Peyer's patch (tissue), 4 donors: ENCODE results near the gene NOXO1. TPM values are rescaled to one million over a fixed set of nuclear protein-coding genes. Genes with fewer than 3 reads are reported as not detected.
A peak's percentile ranks its signal among the peaks of the same experiment; 100 is the strongest.

ENCODE experiments used
- DNase-seq, 3 donors: peaks; one replicate each; pipeline ENCODE4 v3.0.0-alpha.2; 2017 to 2019
- H3K27ac ChIP-seq, 4 donors: fragments of 200-600 bp; sonication (generic); one replicate each; pipeline ENCODE4 v1.5.1; 2016 to 2019
- H3K27me3 ChIP-seq, 2 donors: fragments of 200-600 bp; sonication (generic); one replicate each; pipeline ENCODE4 v1.5.1; 2019
- H3K36me3 ChIP-seq, 3 donors: fragments of 200-600 bp; sonication (generic); one replicate each; pipeline ENCODE4 v1.5.1; 2016 to 2019
- H3K4me1 ChIP-seq, 4 donors: fragments of 200-600 bp; sonication (generic); one replicate each; pipeline ENCODE4 v1.5.1; 2016 to 2019
- H3K4me3 ChIP-seq, 4 donors: fragments of 200-600 bp; sonication (generic); 1 replicate in 3 of 4; 2 replicates in 1 of 4; pipeline ENCODE4 v1.5.1; 2016 to 2019; ENCODE audit warnings: mild to moderate bottlenecking in 1 of 4
- H3K9me3 ChIP-seq, 4 donors: fragments of 200-600 bp; sonication (generic); one replicate each; pipeline ENCODE4 v1.5.1; 2016 to 2019; ENCODE audit warnings: mild to moderate bottlenecking in 1 of 4
- CTCF ChIP-seq, 6 experiments: fragments of 450-650 bp in 4 of 6; fragments of 200-600 bp in 2 of 6; sonication (generic) in 1 of 6; IDR thresholded peaks; one replicate each; pipeline ENCODE4 v1.5.1; 2017 to 2019; ENCODE audit warnings: antibody characterized with exemption in 6 of 6, mild to moderate bottlenecking in 3 of 6, moderate library complexity in 1 of 6
- POLR2A ChIP-seq, 2 donors: fragments of 450-650 bp; IDR thresholded peaks; one replicate each; pipeline ENCODE4 v1.5.1; 2017; ENCODE audit warnings: antibody characterized with exemption in 2 of 2, mild to moderate bottlenecking in 2 of 2, moderate library complexity in 2 of 2
- total RNA-seq, 4 donors: library from RNA; depleted of rRNA; stranded (reverse); fragments of >200 nt; gene quantifications; one replicate each; pipeline ENCODE4 v1.1.0, GENCODE V29; 2016

Gene NOXO1
- total RNA-seq, 4 donors from 2014 or later: 8.6 to 23.1 (median 11.3) TPM

- Histone ChIP-seq H3K9me3 (no peaks in the 10 kb centered on the region), H3K4me1 (peaks cover 4 to 27% (median 10%) of the 10 kb centered on the region in 4 donors), H3K4me3 (no peak overlapping the region), H3K36me3 (peaks cover 0 to 32% (median 0%) of the 10 kb centered on the region in 3 donors), H3K27ac (no peak overlapping the region), H3K27me3 (no peaks in the 10 kb centered on the region)
- TF ChIP-seq POLR2A (IDR thresholded peaks at IDR 0.05) (no peak), CTCF (IDR thresholded peaks at IDR 0.05) (no peak)
- DNase-seq: no peak
Measured at GRCh38 chr16:1936945-1937479, 44.3 kb downstream of the NOXO1 start.

- no peak for TF ChIP-seq POLR2A (IDR thresholded peaks at IDR 0.05)
- TF ChIP-seq CTCF (IDR thresholded peaks at IDR 0.05): no peak
- Histone ChIP-seq H3K9me3 (no peaks in the 10 kb centered on the region), H3K4me3 (no peak overlapping the region), H3K4me1 (peaks cover 0 to 14% (median 5%) of the 10 kb centered on the region in 4 donors), H3K36me3 (peaks cover 0 to 7% (median 0%) of the 10 kb centered on the region in 3 donors), H3K27me3 (no peaks in the 10 kb centered on the region), H3K27ac (no peak overlapping the region)
- peak in 1 of 3 donors; percentile 47 for DNase-seq
Measured at GRCh38 chr16:1933097-1933661, 48.1 kb downstream of the NOXO1 start.

- no peak overlapping the region for H3K27ac ChIP-seq
- peak in 2 of 3 donors; percentile 62 to 67 for DNase-seq
- no peaks in the 10 kb centered on the region for H3K9me3 ChIP-seq
- no peak overlapping the region for H3K4me3 ChIP-seq
- no peaks in the 10 kb centered on the region for H3K27me3 ChIP-seq
- peaks cover 0 to 14% (median 5%) of the 10 kb centered on the region in 4 donors for H3K4me1 ChIP-seq
- H3K36me3 ChIP-seq: no peaks in the 10 kb centered on the region
- TF ChIP-seq POLR2A (IDR thresholded peaks at IDR 0.05) (no peak), CTCF (IDR thresholded peaks at IDR 0.05) (peak in 3 of 6 experiments; percentile 47 to 60 (median 51))
Measured at GRCh38 chr16:1932050-1933028, 48.9 kb downstream of the NOXO1 start.

DNA sequence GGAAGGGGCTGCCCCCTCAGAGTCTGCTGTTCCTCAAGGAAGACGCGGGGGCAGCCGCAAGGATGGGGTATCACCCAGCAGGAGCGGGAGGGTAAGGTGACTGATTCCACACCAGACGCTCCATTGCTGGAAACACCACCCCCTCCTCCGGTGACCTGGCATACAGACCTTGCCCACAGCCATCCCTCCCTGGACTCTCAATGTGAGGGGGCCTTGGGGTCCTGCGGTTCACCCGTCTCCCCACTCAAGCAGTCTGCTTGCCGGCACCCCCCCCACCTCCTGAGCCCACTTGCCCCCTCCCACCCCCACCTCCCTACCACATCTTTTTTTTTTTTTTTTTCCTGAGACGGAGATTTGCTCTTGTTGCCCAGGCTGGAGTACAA lies 50.9 kb downstream of the NOXO1 start:
- H3K36me3 ChIP-seq: no peaks in the 10 kb centered on the region
- no peak for DNase-seq
- H3K27me3 ChIP-seq: no peaks in the 10 kb centered on the region
- H3K4me3 ChIP-seq: no peak overlapping the region
- no peaks in the 10 kb centered on the region for H3K9me3 ChIP-seq
- H3K4me1 ChIP-seq: peaks cover 0 to 14% (median 5%) of the 10 kb centered on the region in 4 donors
- no peak for TF ChIP-seq POLR2A (IDR thresholded peaks at IDR 0.05)
- TF ChIP-seq CTCF (IDR thresholded peaks at IDR 0.05): no peak
- no peak overlapping the region for H3K27ac ChIP-seq

GRCh38 chr16:1929578-1930337 lies 51.5 kb downstream of the NOXO1 start:
- Histone ChIP-seq H3K4me1 (peaks cover 0 to 14% (median 5%) of the 10 kb centered on the region in 4 donors), H3K27me3 (no peaks in the 10 kb centered on the region), H3K4me3 (peak overlapping the region; percentile 60 to 73 (median 69)), H3K36me3 (no peaks in the 10 kb centered on the region), H3K27ac (peak overlapping the region; percentile 65 to 78 (median 70)), H3K9me3 (no peaks in the 10 kb centered on the region)
- TF ChIP-seq CTCF (IDR thresholded peaks at IDR 0.05) (peak; percentile 99 to 100 (median 100)), POLR2A (IDR thresholded peaks at IDR 0.05) (no peak)
- DNase-seq: peak; percentile 87 to 94 (median 93)
